HL-60 (cell line): ENCODE measurements around the gene SMIM13.

Source experiments
- DNase-seq, 2 experiments: peaks; one replicate each; pipeline ENCODE4 v3.0.0-alpha.2; 2010 to 2020; ENCODE audit warnings: low read depth in 1 of 2, low spot score in 1 of 2
- H3K27ac ChIP-seq: fragments of 250-450 bp; sonication (Bioruptor Pico); replicated peaks from 2 replicates; pipeline ENCODE4 v1.5.1; 2020; ENCODE audit warnings: mild to moderate bottlenecking, moderate library complexity
- H3K27me3 ChIP-seq: fragments of 250-450 bp; sonication (Bioruptor Pico); 2 replicates; pipeline ENCODE4 v1.5.1; 2021; ENCODE audit warnings: mild to moderate bottlenecking, moderate library complexity; ENCODE audit not compliant: insufficient read depth, poor library complexity, severe bottlenecking
- H3K4me3 ChIP-seq: replicated peaks from 2 replicates; pipeline ENCODE4 v1.5.1; 2011; ENCODE audit warnings: mild to moderate bottlenecking, control low read depth, low read length; ENCODE audit not compliant: insufficient read depth
- GABPA ChIP-seq: IDR thresholded peaks from 2 replicates; pipeline ENCODE4 v1.6.1; 2012; ENCODE audit warnings: low read depth
- POLR2AphosphoS5 ChIP-seq: IDR thresholded peaks from 2 replicates; pipeline ENCODE4 v1.6.1; 2012; ENCODE audit warnings: low read depth
- SPI1 ChIP-seq: IDR thresholded peaks from 2 replicates; pipeline ENCODE4 v1.6.1; 2012; ENCODE audit warnings: low read depth, mild to moderate bottlenecking, borderline replicate concordance
- TF ChIP-seq, protein P1 (sequence below): IDR thresholded peaks from 2 replicates; pipeline ENCODE4 v1.6.1; 2012; ENCODE audit warnings: low read depth; ENCODE audit not compliant: insufficient replicate concordance
- TF ChIP-seq, protein P2 (sequence below): IDR thresholded peaks from one replicate; pipeline ENCODE4 v1.5.1; 2011; ENCODE audit warnings: low read length, control low read depth, inconsistent platforms; ENCODE audit not compliant: insufficient read depth

The SMIM13 gene

DNA sequence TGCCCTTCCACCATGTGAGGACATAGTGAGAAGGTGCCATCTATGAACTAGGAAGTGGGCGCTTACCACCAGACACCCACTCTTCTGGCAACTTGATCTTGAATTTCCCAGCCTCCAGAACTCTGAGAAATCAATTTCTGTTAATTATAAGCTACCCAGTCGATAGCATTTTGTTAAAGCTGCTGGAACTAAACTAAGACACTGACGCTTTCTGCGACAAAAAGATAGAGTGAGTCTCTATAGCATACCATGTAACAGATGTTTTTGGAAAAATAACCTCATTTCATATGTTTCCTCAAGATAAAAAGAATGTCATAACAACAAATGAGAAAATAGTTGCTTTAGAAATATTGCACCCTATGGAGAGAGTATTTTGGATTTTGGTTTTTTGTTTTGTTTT, 15.4 kb upstream of the SMIM13 start:
- H3K4me3 ChIP-seq, result no peak overlapping the region
- no peak overlapping the region for H3K27ac ChIP-seq
- H3K27me3 ChIP-seq, result no peaks in the 10 kb centered on the region
- no peak for DNase-seq
- TF ChIP-seq, protein P1, sequence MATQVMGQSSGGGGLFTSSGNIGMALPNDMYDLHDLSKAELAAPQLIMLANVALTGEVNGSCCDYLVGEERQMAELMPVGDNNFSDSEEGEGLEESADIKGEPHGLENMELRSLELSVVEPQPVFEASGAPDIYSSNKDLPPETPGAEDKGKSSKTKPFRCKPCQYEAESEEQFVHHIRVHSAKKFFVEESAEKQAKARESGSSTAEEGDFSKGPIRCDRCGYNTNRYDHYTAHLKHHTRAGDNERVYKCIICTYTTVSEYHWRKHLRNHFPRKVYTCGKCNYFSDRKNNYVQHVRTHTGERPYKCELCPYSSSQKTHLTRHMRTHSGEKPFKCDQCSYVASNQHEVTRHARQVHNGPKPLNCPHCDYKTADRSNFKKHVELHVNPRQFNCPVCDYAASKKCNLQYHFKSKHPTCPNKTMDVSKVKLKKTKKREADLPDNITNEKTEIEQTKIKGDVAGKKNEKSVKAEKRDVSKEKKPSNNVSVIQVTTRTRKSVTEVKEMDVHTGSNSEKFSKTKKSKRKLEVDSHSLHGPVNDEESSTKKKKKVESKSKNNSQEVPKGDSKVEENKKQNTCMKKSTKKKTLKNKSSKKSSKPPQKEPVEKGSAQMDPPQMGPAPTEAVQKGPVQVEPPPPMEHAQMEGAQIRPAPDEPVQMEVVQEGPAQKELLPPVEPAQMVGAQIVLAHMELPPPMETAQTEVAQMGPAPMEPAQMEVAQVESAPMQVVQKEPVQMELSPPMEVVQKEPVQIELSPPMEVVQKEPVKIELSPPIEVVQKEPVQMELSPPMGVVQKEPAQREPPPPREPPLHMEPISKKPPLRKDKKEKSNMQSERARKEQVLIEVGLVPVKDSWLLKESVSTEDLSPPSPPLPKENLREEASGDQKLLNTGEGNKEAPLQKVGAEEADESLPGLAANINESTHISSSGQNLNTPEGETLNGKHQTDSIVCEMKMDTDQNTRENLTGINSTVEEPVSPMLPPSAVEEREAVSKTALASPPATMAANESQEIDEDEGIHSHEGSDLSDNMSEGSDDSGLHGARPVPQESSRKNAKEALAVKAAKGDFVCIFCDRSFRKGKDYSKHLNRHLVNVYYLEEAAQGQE, result no peak
- no peak for TF ChIP-seq POLR2AphosphoS5
- TF ChIP-seq SPI1, result no peak
- TF ChIP-seq GABPA, result no peak
- TF ChIP-seq, protein P2, sequence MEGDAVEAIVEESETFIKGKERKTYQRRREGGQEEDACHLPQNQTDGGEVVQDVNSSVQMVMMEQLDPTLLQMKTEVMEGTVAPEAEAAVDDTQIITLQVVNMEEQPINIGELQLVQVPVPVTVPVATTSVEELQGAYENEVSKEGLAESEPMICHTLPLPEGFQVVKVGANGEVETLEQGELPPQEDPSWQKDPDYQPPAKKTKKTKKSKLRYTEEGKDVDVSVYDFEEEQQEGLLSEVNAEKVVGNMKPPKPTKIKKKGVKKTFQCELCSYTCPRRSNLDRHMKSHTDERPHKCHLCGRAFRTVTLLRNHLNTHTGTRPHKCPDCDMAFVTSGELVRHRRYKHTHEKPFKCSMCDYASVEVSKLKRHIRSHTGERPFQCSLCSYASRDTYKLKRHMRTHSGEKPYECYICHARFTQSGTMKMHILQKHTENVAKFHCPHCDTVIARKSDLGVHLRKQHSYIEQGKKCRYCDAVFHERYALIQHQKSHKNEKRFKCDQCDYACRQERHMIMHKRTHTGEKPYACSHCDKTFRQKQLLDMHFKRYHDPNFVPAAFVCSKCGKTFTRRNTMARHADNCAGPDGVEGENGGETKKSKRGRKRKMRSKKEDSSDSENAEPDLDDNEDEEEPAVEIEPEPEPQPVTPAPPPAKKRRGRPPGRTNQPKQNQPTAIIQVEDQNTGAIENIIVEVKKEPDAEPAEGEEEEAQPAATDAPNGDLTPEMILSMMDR, result no peak

GRCh38 chr6:11080296-11080695, 13.3 kb upstream of the SMIM13 start:
- DNase-seq, result no peak
- no peak overlapping the region for H3K4me3 ChIP-seq
- H3K27me3 ChIP-seq, result no peaks in the 10 kb centered on the region
- no peak overlapping the region for H3K27ac ChIP-seq
- TF ChIP-seq, protein P2, result no peak
- no peak for TF ChIP-seq POLR2AphosphoS5
- TF ChIP-seq, protein P1, result no peak
- no peak for TF ChIP-seq SPI1
- no peak for TF ChIP-seq GABPA

DNA sequence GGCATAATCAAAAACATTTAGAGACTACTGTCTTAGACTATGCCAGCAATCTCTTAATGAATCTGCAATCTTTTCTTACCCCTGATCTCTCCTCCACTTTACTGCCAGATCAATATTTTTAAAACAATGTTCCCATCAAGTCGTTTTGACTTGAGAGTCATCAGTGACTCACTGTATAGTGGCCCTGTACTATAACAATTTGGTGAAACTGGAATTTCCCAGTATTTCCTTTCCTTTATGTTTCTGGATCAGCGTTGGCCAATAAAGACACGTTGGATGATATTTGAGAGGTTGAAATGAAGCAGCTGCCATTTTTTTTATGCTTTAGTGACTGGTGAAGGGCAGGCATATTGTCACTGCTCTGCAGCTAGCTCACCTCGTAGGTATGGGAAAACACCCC, 10.1 kb upstream of the SMIM13 start:
- TF ChIP-seq POLR2AphosphoS5 (no peak), GABPA (no peak), SPI1 (no peak)
- TF ChIP-seq, protein P2, result no peak
- TF ChIP-seq, protein P1, result no peak
- no peak overlapping the region for H3K4me3 ChIP-seq
- no peaks in the 10 kb centered on the region for H3K27me3 ChIP-seq
- no peak overlapping the region for H3K27ac ChIP-seq
- DNase-seq, result no peak
